Fibroblast of pulmonary artery (primary cell): ENCODE data around the gene URGCP.
"Not testable (repeated sequence)": the region's sequence is repeated elsewhere in the genome, so short reads cannot be mapped to it uniquely, and the experiment has no call there.

ENCODE experiments used
- DNase-seq: peaks from one replicate; pipeline ENCODE4 v3.0.0-alpha.2; 2010; ENCODE audit warnings: low read depth
- H3K4me3 ChIP-seq: replicated peaks from 2 replicates; pipeline ENCODE4 v1.5.1; 2011; ENCODE audit warnings: low read depth, mild to moderate bottlenecking, control low read depth, low read length, moderate library complexity
- TF ChIP-seq, protein P1 (sequence below): IDR thresholded peaks from 2 replicates; pipeline ENCODE4 v1.5.1; 2011; ENCODE audit warnings: mild to moderate bottlenecking, control low read depth, low read length, inconsistent platforms; ENCODE audit errors: missing control alignments

URGCP gene

DNA sequence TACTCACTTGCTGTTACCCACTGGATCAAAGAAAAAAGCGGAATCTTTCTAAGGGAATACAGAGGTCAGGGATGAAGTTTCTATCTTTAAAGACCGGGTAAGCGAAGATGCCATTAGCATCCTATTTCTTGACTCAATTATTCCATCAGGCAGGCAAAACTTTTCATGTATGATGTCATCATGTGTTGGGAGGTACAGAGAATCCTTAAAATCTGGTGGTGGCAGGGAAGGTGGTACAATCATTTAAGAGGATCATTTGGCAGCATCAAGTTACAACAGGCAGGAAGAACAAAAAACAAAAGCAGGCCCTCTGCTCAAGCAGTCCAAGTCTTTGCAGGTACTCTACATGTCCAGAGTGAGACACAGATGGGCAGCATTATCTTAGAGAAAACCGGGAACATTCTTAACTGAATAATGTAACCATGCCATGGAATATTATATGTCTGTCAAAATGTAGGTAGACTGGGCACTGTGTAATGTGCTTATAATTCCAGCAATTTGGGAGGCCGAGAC lies 3.8 kb downstream of the URGCP start:
- TF ChIP-seq, protein P1, sequence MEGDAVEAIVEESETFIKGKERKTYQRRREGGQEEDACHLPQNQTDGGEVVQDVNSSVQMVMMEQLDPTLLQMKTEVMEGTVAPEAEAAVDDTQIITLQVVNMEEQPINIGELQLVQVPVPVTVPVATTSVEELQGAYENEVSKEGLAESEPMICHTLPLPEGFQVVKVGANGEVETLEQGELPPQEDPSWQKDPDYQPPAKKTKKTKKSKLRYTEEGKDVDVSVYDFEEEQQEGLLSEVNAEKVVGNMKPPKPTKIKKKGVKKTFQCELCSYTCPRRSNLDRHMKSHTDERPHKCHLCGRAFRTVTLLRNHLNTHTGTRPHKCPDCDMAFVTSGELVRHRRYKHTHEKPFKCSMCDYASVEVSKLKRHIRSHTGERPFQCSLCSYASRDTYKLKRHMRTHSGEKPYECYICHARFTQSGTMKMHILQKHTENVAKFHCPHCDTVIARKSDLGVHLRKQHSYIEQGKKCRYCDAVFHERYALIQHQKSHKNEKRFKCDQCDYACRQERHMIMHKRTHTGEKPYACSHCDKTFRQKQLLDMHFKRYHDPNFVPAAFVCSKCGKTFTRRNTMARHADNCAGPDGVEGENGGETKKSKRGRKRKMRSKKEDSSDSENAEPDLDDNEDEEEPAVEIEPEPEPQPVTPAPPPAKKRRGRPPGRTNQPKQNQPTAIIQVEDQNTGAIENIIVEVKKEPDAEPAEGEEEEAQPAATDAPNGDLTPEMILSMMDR, result no peak
- H3K4me3 ChIP-seq, result no peak overlapping the region
- no peak for DNase-seq

DNA sequence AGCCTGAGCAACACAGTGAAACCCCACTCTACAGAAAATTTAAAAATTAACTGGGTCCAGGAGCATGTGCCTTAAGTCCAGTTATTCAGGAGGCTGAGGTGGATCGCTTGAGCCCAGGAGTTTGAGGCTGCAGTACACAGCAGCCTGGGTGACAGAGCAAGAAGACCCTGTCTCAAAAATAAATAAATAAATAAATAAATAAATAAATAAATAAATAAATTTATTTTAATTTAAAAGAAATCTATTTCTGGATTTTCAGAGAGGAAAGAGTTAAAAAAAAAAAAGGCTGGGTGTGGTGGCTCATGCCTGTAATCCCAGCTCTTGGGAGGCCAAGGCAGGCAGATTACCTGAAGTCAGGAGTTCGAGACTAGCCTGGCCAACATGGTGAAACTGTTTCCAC lies 7.8 kb downstream of the URGCP start:
- not testable (repeated sequence) for H3K4me3 ChIP-seq, DNase-seq

DNA sequence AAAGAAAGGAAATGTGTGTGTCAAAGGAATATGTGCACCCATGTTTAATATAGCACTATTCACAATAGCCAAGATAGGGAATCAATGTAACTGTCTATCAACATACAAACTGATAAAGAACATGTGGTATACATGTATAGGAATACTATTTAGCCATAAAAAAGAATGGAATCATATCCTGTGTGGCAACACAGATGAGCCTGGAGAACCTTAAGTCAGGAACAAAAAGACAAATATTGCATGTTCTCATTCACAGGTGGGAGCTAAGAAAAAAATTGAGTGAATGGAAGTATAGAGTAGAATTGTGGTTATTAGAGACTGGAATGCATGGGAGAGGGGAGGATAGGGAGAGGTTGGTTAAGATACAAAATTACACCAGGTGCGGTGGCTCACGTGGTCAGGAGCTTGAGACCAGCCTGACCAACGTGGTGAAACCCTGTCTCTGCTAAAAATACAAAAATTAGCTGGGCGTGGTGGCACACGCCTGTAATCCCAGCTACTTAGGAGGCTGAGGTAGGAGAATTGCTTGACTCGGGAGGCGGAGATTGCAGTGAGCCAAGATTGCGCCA lies 10.5 kb downstream of the URGCP start:
- no peak overlapping the region for H3K4me3 ChIP-seq
- TF ChIP-seq, protein P1, result no peak
- no peak for DNase-seq

DNA sequence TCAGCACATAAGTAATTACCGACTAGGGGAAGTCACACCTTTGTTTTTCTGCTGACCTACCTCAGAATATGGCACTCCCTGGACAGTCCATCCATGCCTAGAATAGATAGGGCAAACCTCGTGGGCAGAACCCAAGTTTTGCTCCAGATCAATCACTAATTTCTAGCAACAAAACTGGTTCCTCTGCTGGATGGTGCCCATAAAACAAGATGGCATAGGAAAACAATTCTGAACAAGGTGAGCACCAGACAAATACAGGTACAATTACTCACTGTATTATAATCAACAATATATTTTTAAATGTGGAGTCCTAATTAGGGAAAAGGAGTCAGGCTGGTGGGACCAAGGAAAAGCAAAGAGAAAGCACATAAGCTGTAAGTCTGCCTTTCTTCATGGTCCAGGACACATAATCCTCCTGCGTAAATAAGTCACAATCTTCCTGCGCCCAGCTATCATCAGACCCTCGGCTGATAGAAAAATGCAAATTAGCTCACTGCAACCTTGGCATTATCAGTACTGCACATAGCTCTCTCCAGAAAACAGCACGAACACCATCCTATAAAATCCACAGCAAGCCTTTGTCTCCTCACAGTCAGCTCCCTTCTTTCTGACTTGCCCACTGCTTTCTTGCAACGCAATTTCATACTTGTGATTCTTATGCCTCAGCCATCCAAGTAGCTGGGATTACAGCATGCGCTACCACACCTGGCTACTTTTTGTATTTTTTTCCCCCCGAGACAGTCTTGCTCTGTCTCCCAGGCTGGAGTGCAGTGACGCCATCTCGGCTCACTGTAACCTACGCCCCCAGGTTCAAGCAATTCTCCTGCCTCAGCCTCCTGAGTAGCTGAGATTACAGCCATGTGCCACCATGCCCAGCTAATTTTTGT lies 15.1 kb downstream of the URGCP start:
- no peak overlapping the region for H3K4me3 ChIP-seq
- TF ChIP-seq, protein P1, result no peak
- DNase-seq, result no peak

DNA sequence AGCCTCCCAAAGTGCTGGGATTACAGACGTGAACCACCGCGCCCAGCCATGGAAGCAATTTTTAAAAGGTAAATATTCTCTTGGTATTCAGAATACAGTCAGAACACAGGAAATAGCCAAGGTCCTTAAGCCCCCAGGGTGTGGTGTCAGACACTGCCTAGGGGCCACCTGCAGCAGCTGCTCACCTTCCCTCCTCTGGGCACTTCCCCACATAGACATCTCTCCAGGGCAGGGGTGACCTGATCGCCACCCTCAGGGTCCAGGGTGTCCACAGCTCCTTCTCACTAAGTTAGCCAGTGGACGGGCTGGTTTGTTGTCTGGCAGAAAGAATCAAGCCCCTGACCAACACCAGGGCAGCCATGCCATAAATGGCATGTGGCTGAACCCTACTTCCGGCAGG lies 15.9 kb downstream of the URGCP start:
- TF ChIP-seq, protein P1, result no peak
- no peak for DNase-seq
- no peak overlapping the region for H3K4me3 ChIP-seq

DNA sequence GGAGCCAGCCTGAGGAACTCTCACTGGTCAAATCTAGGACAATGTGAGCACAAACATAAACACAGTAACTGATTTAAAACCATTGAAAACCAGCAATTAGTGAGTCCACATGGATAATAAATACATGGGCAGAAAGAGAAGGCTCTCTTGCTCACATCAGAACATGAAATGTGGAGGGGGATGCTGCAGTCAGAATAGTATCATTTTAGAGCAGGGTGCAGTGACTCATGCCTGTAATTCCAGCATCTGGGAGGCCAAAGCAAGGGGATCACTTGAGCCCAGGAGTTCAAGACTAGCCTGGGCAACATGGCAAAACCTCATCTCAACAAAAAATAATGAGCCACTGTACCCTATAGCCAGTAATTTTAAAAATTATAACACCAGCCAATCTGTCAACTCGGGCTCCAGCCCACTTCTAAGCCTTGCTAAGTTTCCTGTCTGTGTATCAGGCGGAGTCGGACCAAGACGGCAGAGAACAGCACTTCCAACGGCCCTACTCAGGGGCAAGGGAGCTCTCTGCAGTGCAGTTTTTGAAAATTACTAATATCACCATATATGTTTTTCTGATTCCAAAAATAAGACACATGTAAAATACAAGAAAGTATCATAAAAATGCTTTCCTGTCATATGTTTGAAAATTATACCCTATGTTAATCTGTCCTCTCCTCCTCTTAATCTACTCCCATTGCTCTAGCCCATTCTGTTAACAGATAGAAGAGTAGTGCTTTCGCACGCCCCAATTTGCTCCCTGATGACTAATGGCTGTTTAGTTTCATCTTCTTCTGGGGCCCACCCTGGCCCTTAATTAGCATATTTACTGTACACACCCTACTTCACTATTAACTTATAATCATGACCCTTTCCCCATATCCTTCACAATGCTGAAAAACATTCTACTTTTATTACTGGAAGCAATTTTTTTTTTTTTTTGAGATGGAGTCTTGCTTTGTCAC lies 17.1 kb downstream of the URGCP start:
- DNase-seq, result peak; percentile 37
- TF ChIP-seq, protein P1, result no peak
- H3K4me3 ChIP-seq, result no peak overlapping the region

DNA sequence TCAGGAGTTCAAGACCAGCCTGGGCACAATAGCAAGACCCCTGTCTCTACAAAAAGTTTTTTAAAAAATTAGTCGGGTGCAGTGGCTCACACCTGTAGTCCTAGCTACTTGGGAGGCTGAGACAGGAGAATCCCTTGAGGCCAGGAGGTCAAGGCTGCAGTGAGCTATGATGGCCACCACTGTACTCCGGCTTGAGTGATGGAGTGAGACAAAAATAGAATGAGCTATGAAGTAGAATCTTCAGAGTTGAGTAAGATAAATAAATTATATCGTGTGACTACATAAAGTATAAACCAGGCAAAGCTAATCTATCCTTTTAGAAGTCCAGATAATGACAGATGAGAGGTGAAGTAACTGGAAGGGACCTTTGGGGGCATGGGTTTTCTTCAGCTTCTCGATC lies 21.8 kb downstream of the URGCP start:
- H3K4me3 ChIP-seq, result no peak overlapping the region
- DNase-seq, result no peak
- TF ChIP-seq, protein P1, result no peak
